ENCODE measurements around the gene DNAH6. TPM values are rescaled to one million over a fixed set of nuclear protein-coding genes. Genes with fewer than 3 reads are reported as not detected.
"Not testable (repeated sequence)": the region's sequence is repeated elsewhere in the genome, so short reads cannot be mapped to it uniquely, and the experiment has no call there.

DNAH6 gene
- total RNA-seq, 1 donor from 2014 or later: 0.46 TPM

GRCh38 chr2:84865181-84865783, 349.0 kb downstream of the DNAH6 start:
- DNase-seq (ENCODE audit: low spot score): no peak

GRCh38 chr2:84866122-84866521, 349.8 kb downstream of the DNAH6 start:
- DNase-seq (ENCODE audit: low spot score): no peak

GRCh38 chr2:84868327-84868726, 352.0 kb downstream of the DNAH6 start:
- not testable (repeated sequence) for DNase-seq (ENCODE audit: low spot score)

Other genes starting within 250 kb of the DNAH6 start
- 83.3 TPM for gene SUCLG1, start 57.2 kb upstream of the DNAH6 start, total RNA-seq

Data from mucosa of gallbladder (tissue), 1 donor.